Esophagus squamous epithelium (tissue), 5 donors: ENCODE results near the gene IFIT3. TPM values are rescaled to one million over a fixed set of nuclear protein-coding genes. Genes with fewer than 3 reads are reported as not detected.
"Not testable (repeated sequence)": the region's sequence is repeated elsewhere in the genome, so short reads cannot be mapped to it uniquely, and the experiment has no call there.

ENCODE experiments used
- DNase-seq: peaks from one replicate; lab custom pipeline; 2025; lab: John Stamatoyannopoulos, UW
- H3K27ac ChIP-seq, 4 donors: fragments of 200-600 bp; sonication (generic); one replicate each; pipeline ENCODE4 v1.5.1; 2016 to 2019; ENCODE audit warnings: mild to moderate bottlenecking in 1 of 4
- H3K27me3 ChIP-seq, 4 donors: fragments of 200-600 bp; sonication (generic); 1 replicate in 3 of 4; 2 replicates in 1 of 4; pipeline versions ENCODE4 v1.5.1 to v1.6.0; 2017 to 2021; ENCODE audit warnings: antibody characterized with exemption in 1 of 4
- H3K36me3 ChIP-seq, 3 donors: fragments of 200-600 bp; sonication (generic); one replicate each; pipeline ENCODE4 v1.5.1; 2016 to 2019
- H3K4me1 ChIP-seq, 3 donors: fragments of 200-600 bp; sonication (generic); one replicate each; pipeline ENCODE4 v1.5.1; 2017 to 2019
- H3K4me3 ChIP-seq, 4 donors: fragments of 200-600 bp; sonication (generic); 1 replicate in 3 of 4; 2 replicates in 1 of 4; pipeline ENCODE4 v1.5.1; 2016 to 2019; ENCODE audit warnings: mild to moderate bottlenecking in 2 of 4, moderate library complexity in 1 of 4
- H3K9me3 ChIP-seq, 3 donors: fragments of 200-600 bp; sonication (generic); one replicate each; pipeline ENCODE4 v1.5.1; 2016 to 2019
- POLR2A ChIP-seq, 4 donors: fragments of 450-650 bp; IDR thresholded peaks; one replicate each; pipeline ENCODE4 v1.6.1; 2017; ENCODE audit warnings: antibody characterized with exemption in 4 of 4, mild to moderate bottlenecking in 4 of 4, moderate library complexity in 3 of 4
- WGBS, 2 donors: methylation state at CpG; one replicate each; pipeline ENCODE4 v1.1.5; 2018; 5-methylcytosine and 5-hydroxymethylcytosine counted together
- intact Hi-C: fragments of 100-400 bp; cut with DNase I; formaldehyde crosslinking; loops from one replicate; pipeline ENCODE4 v1.15.0; 2022
- total RNA-seq, 4 donors: library from RNA; depleted of rRNA; stranded (reverse); fragments of >200 nt; gene quantifications; one replicate each; pipeline ENCODE4 v1.1.0, GENCODE V29; 2016
- TF ChIP-seq, protein P1 (sequence below), 6 experiments: fragments of 450-650 bp in 4 of 6; fragments of 200-600 bp in 2 of 6; sonication (generic) in 2 of 6; IDR thresholded peaks; one replicate each; pipeline ENCODE4 v1.5.1; 2016 to 2019; ENCODE audit warnings: antibody characterized with exemption in 6 of 6, mild to moderate bottlenecking in 4 of 6, moderate library complexity in 4 of 6
- donor health status: DM: yes; HTN: yes; CAD: no.

Gene IFIT3
- total RNA-seq, 4 donors from 2014 or later, result 1.0 to 14.6 (median 4.2) TPM

DNA sequence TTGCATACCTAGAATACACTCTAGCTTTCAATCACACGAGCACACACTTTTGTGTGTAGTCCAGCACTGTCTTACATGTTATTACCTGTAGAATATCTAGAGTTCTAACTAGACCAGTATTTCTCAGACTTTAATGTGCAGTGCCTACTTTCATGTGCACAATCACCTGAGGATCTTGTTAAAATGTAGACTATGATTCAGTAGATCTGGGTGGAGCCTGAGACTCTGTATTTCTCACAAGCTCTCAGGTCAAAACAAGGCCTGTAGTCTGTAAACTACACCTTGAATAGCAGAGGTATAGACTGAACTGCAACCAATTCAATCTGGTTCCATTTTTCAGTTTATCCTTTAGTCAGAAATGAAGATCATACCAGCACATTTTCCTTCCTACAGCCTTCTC lies 14.8 kb upstream of the IFIT3 start:
- no peaks in the 10 kb centered on the region for H3K27me3 ChIP-seq
- no peak for DNase-seq
- intact Hi-C loops, result no loop called here
- H3K9me3 ChIP-seq, result no peaks in the 10 kb centered on the region
- 32 to 71% methylated on average over 1 of the region's 1 CpG for WGBS, 2 donors
- H3K4me3 ChIP-seq, result no peak overlapping the region
- TF ChIP-seq, protein P1, sequence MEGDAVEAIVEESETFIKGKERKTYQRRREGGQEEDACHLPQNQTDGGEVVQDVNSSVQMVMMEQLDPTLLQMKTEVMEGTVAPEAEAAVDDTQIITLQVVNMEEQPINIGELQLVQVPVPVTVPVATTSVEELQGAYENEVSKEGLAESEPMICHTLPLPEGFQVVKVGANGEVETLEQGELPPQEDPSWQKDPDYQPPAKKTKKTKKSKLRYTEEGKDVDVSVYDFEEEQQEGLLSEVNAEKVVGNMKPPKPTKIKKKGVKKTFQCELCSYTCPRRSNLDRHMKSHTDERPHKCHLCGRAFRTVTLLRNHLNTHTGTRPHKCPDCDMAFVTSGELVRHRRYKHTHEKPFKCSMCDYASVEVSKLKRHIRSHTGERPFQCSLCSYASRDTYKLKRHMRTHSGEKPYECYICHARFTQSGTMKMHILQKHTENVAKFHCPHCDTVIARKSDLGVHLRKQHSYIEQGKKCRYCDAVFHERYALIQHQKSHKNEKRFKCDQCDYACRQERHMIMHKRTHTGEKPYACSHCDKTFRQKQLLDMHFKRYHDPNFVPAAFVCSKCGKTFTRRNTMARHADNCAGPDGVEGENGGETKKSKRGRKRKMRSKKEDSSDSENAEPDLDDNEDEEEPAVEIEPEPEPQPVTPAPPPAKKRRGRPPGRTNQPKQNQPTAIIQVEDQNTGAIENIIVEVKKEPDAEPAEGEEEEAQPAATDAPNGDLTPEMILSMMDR (IDR thresholded peaks at IDR 0.05), result no peak
- no peak for TF ChIP-seq POLR2A (IDR thresholded peaks at IDR 0.05)
- H3K27ac ChIP-seq, result no peak overlapping the region
- H3K4me1 ChIP-seq, result no peaks in the 10 kb centered on the region
- H3K36me3 ChIP-seq, result peaks cover 0 to 4% (median 0%) of the 10 kb centered on the region in 3 donors

GRCh38 chr10:89314676-89315075 lies 13.1 kb upstream of the IFIT3 start:
- Histone ChIP-seq H3K4me1 (no peaks in the 10 kb centered on the region), H3K36me3 (no peaks in the 10 kb centered on the region), H3K9me3 (no peaks in the 10 kb centered on the region), H3K27me3 (no peaks in the 10 kb centered on the region), H3K4me3 (no peak overlapping the region), H3K27ac (no peak overlapping the region)
- TF ChIP-seq POLR2A (IDR thresholded peaks at IDR 0.05), result no peak
- TF ChIP-seq, protein P1 (IDR thresholded peaks at IDR 0.05), result no peak
- no peak for DNase-seq
- intact Hi-C loops, result no loop called here

GRCh38 chr10:89318047-89318446 lies 9.8 kb upstream of the IFIT3 start:
- DNase-seq, H3K36me3 ChIP-seq, H3K4me3 ChIP-seq, H3K27me3 ChIP-seq, H3K27ac ChIP-seq, H3K9me3 ChIP-seq, intact Hi-C loops, H3K4me1 ChIP-seq: not testable (repeated sequence)
- WGBS, 2 donors, result 95 to 96% methylated on average over 4 of the region's 4 CpGs

- H3K4me3 ChIP-seq, H3K36me3 ChIP-seq, intact Hi-C loops, DNase-seq, H3K27ac ChIP-seq, H3K9me3 ChIP-seq, H3K27me3 ChIP-seq: not testable (repeated sequence)
- peaks cover 5 to 33% (median 13%) of the 10 kb centered on the region in 3 donors for H3K4me1 ChIP-seq
Measured at GRCh38 chr10:89325081-89325480, 2.7 kb upstream of the IFIT3 start.

DNA sequence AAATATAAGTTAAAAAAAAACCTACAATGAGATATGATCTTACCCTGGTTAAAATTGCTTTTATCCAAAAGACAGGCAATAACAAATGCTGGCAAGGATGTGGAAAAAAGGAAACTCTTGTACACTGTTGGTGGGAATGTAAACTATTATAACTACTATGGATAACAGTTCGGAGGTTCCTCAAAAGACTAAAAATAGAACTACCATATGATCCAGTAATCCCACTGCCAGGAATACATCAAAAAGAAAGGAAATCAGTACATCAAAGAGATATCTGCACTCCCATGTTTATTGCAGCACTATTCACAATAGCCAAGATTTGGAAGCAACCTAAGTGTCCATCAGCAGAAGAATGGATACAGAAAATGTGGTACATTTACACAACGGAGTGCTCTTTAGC lies 1.9 kb upstream of the IFIT3 start:
- DNase-seq, intact Hi-C loops: not testable (repeated sequence)
- 62 to 69% methylated on average over 2 of the region's 2 CpGs for WGBS, 2 donors

DNA sequence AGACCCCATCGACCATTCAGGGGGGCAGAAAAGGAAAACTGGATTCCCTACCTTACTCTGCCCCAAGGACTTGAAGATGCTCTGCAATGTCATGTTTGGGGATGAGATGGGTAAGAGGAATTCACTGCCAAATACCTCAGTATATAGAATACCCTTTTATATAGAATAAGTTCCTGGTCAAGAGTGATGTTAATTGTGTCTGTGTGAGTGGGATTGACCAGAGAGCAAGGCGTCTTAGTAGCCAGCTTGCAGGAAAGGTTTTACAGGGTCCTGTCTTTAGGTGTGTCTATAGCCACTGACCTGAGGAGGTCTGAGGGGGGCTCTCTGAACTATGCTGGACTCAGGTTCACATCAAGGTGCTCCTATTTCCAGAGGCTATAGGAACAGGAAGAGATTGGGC lies 1.4 kb downstream of the IFIT3 start:
- intact Hi-C loops, result no loop called here
- no peaks in the 10 kb centered on the region for H3K27me3 ChIP-seq
- H3K9me3 ChIP-seq, result no peaks in the 10 kb centered on the region
- TF ChIP-seq, protein P1 (IDR thresholded peaks at IDR 0.05), result no peak
- TF ChIP-seq POLR2A (IDR thresholded peaks at IDR 0.05), result no peak
- H3K27ac ChIP-seq, result peak overlapping the region in 3 of 4 donors; percentile 82 to 90 (median 85)
- peaks cover 25 to 67% (median 38%) of the 10 kb centered on the region in 3 donors for H3K4me1 ChIP-seq
- H3K4me3 ChIP-seq, result peak overlapping the region in 1 of 4 donors; percentile 68
- H3K36me3 ChIP-seq, result no peaks in the 10 kb centered on the region
- no peak for DNase-seq
- WGBS, 2 donors, result 84 to 94% methylated on average over 2 of the region's 2 CpGs

More for the DNA sequence above, 1.9 kb upstream of the IFIT3 start:
- H3K4me3 ChIP-seq, H3K27ac ChIP-seq, H3K36me3 ChIP-seq, H3K27me3 ChIP-seq, H3K9me3 ChIP-seq: not testable (repeated sequence)
- H3K4me1 ChIP-seq, result peaks cover 5 to 41% (median 21%) of the 10 kb centered on the region in 3 donors

- H3K36me3 ChIP-seq, intact Hi-C loops, DNase-seq, H3K4me3 ChIP-seq, H3K27me3 ChIP-seq, H3K9me3 ChIP-seq: not testable (repeated sequence)
- Histone ChIP-seq H3K4me1 (peaks cover 26 to 76% (median 43%) of the 10 kb centered on the region in 3 donors), H3K27ac (peak overlapping the region in 1 of 4 donors; percentile 5)
- WGBS, 2 donors, result 63 to 69% methylated on average over 3 of the region's 3 CpGs
Measured at GRCh38 chr10:89330014-89330413, 2.2 kb downstream of the IFIT3 start.
